Sigmoid colon (tissue), 7 donors: Measurements from ENCODE around the gene PDZD11. TPM values are rescaled to one million over a fixed set of nuclear protein-coding genes. Genes with fewer than 3 reads are reported as not detected.

Source experiments
- DNase-seq: peaks from one replicate; pipeline ENCODE4 v3.0.0-alpha.2; 2019
- H3K27ac ChIP-seq, 4 donors: fragments of 200-600 bp; sonication (generic); one replicate each; pipeline ENCODE4 v1.5.1; 2016 to 2019; ENCODE audit warnings: mild to moderate bottlenecking in 1 of 4
- H3K27me3 ChIP-seq, 3 donors: fragments of 200-600 bp; sonication (generic); one replicate each; pipeline ENCODE4 v1.5.1; 2019; ENCODE audit warnings: mild to moderate bottlenecking in 1 of 3
- H3K36me3 ChIP-seq, 4 donors: fragments of 200-600 bp; sonication (generic); one replicate each; pipeline ENCODE4 v1.5.1; 2016 to 2019
- H3K4me1 ChIP-seq, 4 donors: fragments of 200-600 bp; sonication (generic); one replicate each; pipeline ENCODE4 v1.5.1; 2017 to 2019
- H3K4me3 ChIP-seq, 4 donors: fragments of 200-600 bp; sonication (generic); one replicate each; pipeline ENCODE4 v1.5.1; 2017 to 2019; ENCODE audit warnings: mild to moderate bottlenecking in 2 of 4, moderate library complexity in 1 of 4
- H3K9me3 ChIP-seq, 4 donors: fragments of 200-600 bp in 3 of 4; sonication (generic) in 3 of 4; one replicate each; pipeline versions ENCODE4 v1.5.1 to v1.6.1; 2013 to 2019
- EP300 ChIP-seq, 4 donors: sonication (generic); formaldehyde crosslinking; IDR thresholded peaks; one replicate each; pipeline ENCODE4 v1.6.1; 2017; ENCODE audit warnings: antibody characterized with exemption in 4 of 4
- POLR2A ChIP-seq, 2 donors: fragments of 450-650 bp; IDR thresholded peaks; one replicate each; pipeline ENCODE4 v1.6.1; 2016; ENCODE audit warnings: antibody characterized with exemption in 2 of 2, mild to moderate bottlenecking in 2 of 2, moderate library complexity in 2 of 2
- POLR2AphosphoS5 ChIP-seq, 4 donors: sonication (generic); formaldehyde crosslinking; IDR thresholded peaks; one replicate each; pipeline ENCODE4 v1.6.1; 2017; ENCODE audit warnings: antibody characterized with exemption in 4 of 4
- WGBS, 2 donors: extraction: QIAGEN DNeasy Blood & Tissue Kit; methylation state at CpG; one replicate each; pipeline ENCODE4 v1.1.7; 2013; 5-methylcytosine and 5-hydroxymethylcytosine counted together
- intact Hi-C: fragments of 100-400 bp; cut with DNase I; formaldehyde crosslinking; loops from one replicate; pipeline ENCODE4 v1.15.1; 2023
- polyA plus RNA-seq, 3 donors: library from polyadenylated mRNA; stranded (reverse); fragments of 200-250 nt; gene quantifications; one replicate each; pipeline ENCODE4 v1.2.3, GENCODE V29; 2013
- total RNA-seq, 4 donors: library from RNA; depleted of rRNA; stranded (reverse); fragments of >200 nt; gene quantifications; one replicate each; pipeline ENCODE4 v1.1.0, GENCODE V29; 2016
- TF ChIP-seq, protein P1 (sequence below), 4 experiments: fragments of 450-650 bp in 3 of 4; fragments of 200-600 bp in 1 of 4; IDR thresholded peaks; one replicate each; pipeline ENCODE4 v1.5.1; 2016 to 2019; ENCODE audit warnings: antibody characterized with exemption in 4 of 4, mild to moderate bottlenecking in 3 of 4, moderate library complexity in 2 of 4
- donor health status: healthy with polysubstance abuse.
- donor health status: Bipolar disorder and iron deficiency.
- donor health status: healthy.

Gene PDZD11
- total and polyA plus RNA-seq, 7 donors, result 21.2 to 115 (median 32.8) TPM

DNA sequence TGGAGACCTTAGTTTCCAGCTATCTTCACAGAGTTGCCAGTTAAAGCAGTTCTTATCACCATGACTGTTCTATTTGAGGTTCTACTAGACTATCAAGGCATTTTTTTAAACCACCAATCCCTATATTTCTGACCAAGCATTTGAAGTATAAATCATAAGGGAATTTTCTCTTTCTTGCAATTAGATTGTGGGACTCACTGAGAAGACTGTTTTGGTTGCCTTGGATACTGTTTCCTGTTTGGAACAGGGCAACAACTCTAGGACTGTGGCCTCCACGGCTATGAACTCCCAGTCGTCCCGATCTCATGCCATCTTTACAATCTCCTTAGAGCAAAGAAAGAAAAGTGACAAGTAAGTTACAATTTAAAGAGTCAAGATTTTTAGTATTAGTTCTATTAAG lies 12.0 kb upstream of the PDZD11 start:
- no peaks in the 10 kb centered on the region for H3K9me3 ChIP-seq
- no peaks in the 10 kb centered on the region for H3K4me1 ChIP-seq
- intact Hi-C loops, result no loop called here
- H3K36me3 ChIP-seq, result no peaks in the 10 kb centered on the region
- 58 to 65% methylated on average over 3 of the region's 3 CpGs for WGBS, 2 donors
- TF ChIP-seq POLR2AphosphoS5 (IDR thresholded peaks at IDR 0.05) (no peak), EP300 (IDR thresholded peaks at IDR 0.05) (no peak), POLR2A (IDR thresholded peaks at IDR 0.05) (no peak)
- TF ChIP-seq, protein P1, sequence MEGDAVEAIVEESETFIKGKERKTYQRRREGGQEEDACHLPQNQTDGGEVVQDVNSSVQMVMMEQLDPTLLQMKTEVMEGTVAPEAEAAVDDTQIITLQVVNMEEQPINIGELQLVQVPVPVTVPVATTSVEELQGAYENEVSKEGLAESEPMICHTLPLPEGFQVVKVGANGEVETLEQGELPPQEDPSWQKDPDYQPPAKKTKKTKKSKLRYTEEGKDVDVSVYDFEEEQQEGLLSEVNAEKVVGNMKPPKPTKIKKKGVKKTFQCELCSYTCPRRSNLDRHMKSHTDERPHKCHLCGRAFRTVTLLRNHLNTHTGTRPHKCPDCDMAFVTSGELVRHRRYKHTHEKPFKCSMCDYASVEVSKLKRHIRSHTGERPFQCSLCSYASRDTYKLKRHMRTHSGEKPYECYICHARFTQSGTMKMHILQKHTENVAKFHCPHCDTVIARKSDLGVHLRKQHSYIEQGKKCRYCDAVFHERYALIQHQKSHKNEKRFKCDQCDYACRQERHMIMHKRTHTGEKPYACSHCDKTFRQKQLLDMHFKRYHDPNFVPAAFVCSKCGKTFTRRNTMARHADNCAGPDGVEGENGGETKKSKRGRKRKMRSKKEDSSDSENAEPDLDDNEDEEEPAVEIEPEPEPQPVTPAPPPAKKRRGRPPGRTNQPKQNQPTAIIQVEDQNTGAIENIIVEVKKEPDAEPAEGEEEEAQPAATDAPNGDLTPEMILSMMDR (IDR thresholded peaks at IDR 0.05), result no peak
- no peak overlapping the region for H3K4me3 ChIP-seq
- no peak for DNase-seq
- H3K27me3 ChIP-seq, result no peaks in the 10 kb centered on the region
- no peak overlapping the region for H3K27ac ChIP-seq

DNA sequence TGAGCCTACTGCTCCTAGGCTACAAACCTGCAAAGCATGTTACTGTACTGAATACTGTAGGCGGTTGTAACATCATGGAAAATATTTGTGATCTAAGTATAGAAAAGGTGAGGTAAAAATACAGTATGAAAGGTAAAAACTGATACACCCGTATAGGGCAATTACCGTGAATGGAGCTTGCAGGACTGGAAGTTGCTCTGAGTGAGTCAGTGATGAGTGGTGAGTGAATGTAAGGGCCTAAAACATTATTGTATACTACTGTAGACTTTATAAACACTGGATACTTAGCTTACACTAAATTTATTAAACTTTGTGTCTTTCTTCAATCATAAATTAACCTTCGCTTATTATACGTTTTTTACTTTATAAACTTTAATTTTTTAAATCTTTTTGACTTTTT lies 3.9 kb upstream of the PDZD11 start:
- no peaks in the 10 kb centered on the region for H3K9me3 ChIP-seq
- H3K4me1 ChIP-seq, result peaks cover 0 to 8% (median 6%) of the 10 kb centered on the region in 4 donors
- no peak for DNase-seq
- intact Hi-C loops, result no loop called here
- no peaks in the 10 kb centered on the region for H3K27me3 ChIP-seq
- TF ChIP-seq POLR2A (IDR thresholded peaks at IDR 0.05), result no peak
- TF ChIP-seq, protein P1 (IDR thresholded peaks at IDR 0.05), result no peak
- no peak for TF ChIP-seq EP300 (IDR thresholded peaks at IDR 0.05)
- TF ChIP-seq POLR2AphosphoS5 (IDR thresholded peaks at IDR 0.05), result no peak
- WGBS, 2 donors, result 90% methylated on average over 5 of the region's 5 CpGs
- no peaks in the 10 kb centered on the region for H3K36me3 ChIP-seq
- H3K27ac ChIP-seq, result no peak overlapping the region
- H3K4me3 ChIP-seq, result no peak overlapping the region

DNA sequence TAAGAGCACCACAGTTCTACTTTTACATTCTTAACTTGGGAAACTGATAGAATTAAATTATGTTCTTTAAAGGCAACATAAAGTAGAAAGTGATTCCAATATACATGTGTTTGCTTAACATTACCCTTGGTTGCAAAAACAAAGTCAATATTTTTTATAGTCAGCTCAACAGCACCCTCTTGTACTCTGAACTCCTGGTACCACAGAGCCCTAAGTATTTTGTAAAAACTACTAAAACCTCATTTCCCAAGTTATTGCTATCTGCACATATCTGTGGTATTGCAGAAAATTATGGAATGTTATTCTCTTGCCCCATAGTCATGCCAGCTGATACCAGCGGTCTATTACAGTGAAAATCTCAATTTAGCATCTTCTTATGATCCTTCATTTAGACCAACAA lies 3.1 kb upstream of the PDZD11 start:
- Histone ChIP-seq H3K27me3 (no peaks in the 10 kb centered on the region), H3K4me3 (no peak overlapping the region), H3K36me3 (peaks cover 0 to 3% (median 0%) of the 10 kb centered on the region in 4 donors), H3K9me3 (no peaks in the 10 kb centered on the region), H3K4me1 (peaks cover 0 to 8% (median 6%) of the 10 kb centered on the region in 4 donors), H3K27ac (no peak overlapping the region)
- TF ChIP-seq, protein P1 (IDR thresholded peaks at IDR 0.05), result no peak
- no peak for TF ChIP-seq POLR2AphosphoS5 (IDR thresholded peaks at IDR 0.05)
- no peak for TF ChIP-seq POLR2A (IDR thresholded peaks at IDR 0.05)
- TF ChIP-seq EP300 (IDR thresholded peaks at IDR 0.05), result no peak
- WGBS, 2 donors, result 0% methylated on average over 1 of the region's 1 CpG
- DNase-seq, result no peak
- intact Hi-C loops, result no loop called here

DNA sequence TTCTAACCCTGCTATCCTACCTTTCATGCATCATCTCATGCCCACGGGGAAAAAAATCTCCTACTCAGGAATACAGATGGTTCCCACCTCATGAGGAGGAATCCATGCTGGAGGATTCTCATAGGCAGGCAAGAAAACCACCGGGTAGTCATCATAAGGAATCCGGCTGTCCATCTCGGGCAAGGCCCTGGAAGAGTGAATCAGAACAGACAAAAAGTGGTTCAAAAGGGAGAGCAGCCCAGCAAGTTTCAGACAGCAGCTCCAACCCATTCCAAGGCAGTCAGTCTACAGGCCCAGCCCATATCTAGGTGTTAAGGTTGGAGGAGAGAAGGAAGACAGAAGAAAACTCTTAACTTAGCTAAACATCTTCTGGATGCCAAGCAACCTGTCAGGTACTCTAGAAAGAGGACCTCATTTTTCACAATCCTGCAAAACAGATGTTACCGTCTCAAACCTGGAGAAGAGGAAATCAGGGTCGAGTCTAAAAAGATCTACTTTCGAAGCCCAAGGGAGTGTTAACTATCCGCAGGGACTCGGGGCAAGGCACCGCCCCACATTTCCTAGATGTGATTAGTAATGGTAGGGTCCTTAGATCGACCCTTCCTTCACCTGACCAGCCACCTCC lies 447 bp downstream of the PDZD11 start:
- Histone ChIP-seq H3K27ac (peak overlapping the region; percentile 68 to 78 (median 74)), H3K4me3 (peak overlapping the region; percentile 31 to 53 (median 48)), H3K36me3 (peaks cover 0 to 12% (median 0%) of the 10 kb centered on the region in 4 donors), H3K9me3 (no peaks in the 10 kb centered on the region), H3K4me1 (peaks cover 0 to 8% (median 6%) of the 10 kb centered on the region in 4 donors), H3K27me3 (no peaks in the 10 kb centered on the region)
- TF ChIP-seq POLR2A (IDR thresholded peaks at IDR 0.05) (no peak), POLR2AphosphoS5 (IDR thresholded peaks at IDR 0.05) (no peak), EP300 (IDR thresholded peaks at IDR 0.05) (no peak)
- TF ChIP-seq, protein P1 (IDR thresholded peaks at IDR 0.05), result no peak
- DNase-seq, result no peak
- 27 to 31% methylated on average over 11 of the region's 11 CpGs for WGBS, 2 donors
- intact Hi-C loops, result loop anchor here (10.0 kb wide), 1 partner anchor 154 kb away; the partner anchor contains the start of gene IGBP1
